HEK293 (cell line): ENCODE results near the gene ACTG1.

ENCODE experiments used
- CTCF ChIA-PET: fragments of 350-600 bp; formaldehyde crosslinking; extraction: SDS; loops from one replicate; lab custom pipeline; 2021; ENCODE audit warnings: antibody characterized with exemption; lab: Yijun Ruan, JAX
- POLR2A ChIA-PET: fragments of 300-600 bp; formaldehyde crosslinking; extraction: SDS; loops from one replicate; lab custom pipeline; 2020; ENCODE audit warnings: antibody characterized with exemption, inconsistent platforms; lab: Yijun Ruan, JAX
- H3K27ac ChIP-seq: fragments of 200-500 bp; sonication (Bioruptor generic); 2 replicates; pipeline ENCODE4 v1.5.1; 2014; ENCODE audit warnings: low read depth, low read length, control low read depth, inconsistent platforms; ENCODE audit errors: extremely low read depth
- H3K36me3 ChIP-seq, 2 experiments: fragments of 200-500 bp in 1 of 2; sonication (Bioruptor generic) in 1 of 2; 1 replicate in 1 of 2; 2 replicates in 1 of 2; pipeline ENCODE4 v1.5.1; 2014 to 2017; ENCODE audit warnings: inconsistent platforms in 2 of 2, low read length in 2 of 2; ENCODE audit not compliant: control insufficient read depth in 2 of 2, insufficient read depth in 1 of 2
- H3K4me1 ChIP-seq: fragments of 200-500 bp; sonication (Bioruptor generic); 2 replicates; pipeline ENCODE4 v1.5.1; 2014; ENCODE audit warnings: mild to moderate bottlenecking, low read length, inconsistent platforms; ENCODE audit not compliant: control insufficient read depth, insufficient read depth
- H3K4me3 ChIP-seq: 2 replicates; pipeline ENCODE4 v1.5.1; 2011; ENCODE audit warnings: low read depth, mild to moderate bottlenecking, control low read depth, low read length, moderate library complexity
- H3K9me3 ChIP-seq: fragments of 200-500 bp; sonication (Bioruptor generic); 2 replicates; pipeline ENCODE4 v1.5.1; 2014; ENCODE audit warnings: low read depth, low read length, inconsistent platforms; ENCODE audit not compliant: control insufficient read depth, insufficient read depth
- GLIS1 ChIP-seq: fragments of 450-650 bp; formaldehyde crosslinking; IDR thresholded peaks from 2 replicates; pipeline ENCODE4 v1.5.1; 2016; ENCODE audit warnings: missing biosample characterization, missing genetic modification characterization
- HOXD13 ChIP-seq: sonication (generic); formaldehyde crosslinking; IDR thresholded peaks from 2 replicates; pipeline ENCODE4 v1.8.0; 2022; ENCODE audit warnings: missing genetic modification reagents, borderline replicate concordance
- KLF1 ChIP-seq: fragments of 450-650 bp; formaldehyde crosslinking; IDR thresholded peaks from 2 replicates; pipeline ENCODE4 v1.5.1; 2016; ENCODE audit warnings: missing biosample characterization, missing genetic modification characterization
- SCRT2 ChIP-seq: fragments of 450-650 bp; formaldehyde crosslinking; IDR thresholded peaks from 2 replicates; pipeline ENCODE4 v1.5.1; 2016; ENCODE audit warnings: missing biosample characterization, missing genetic modification characterization
- TRIM28 ChIP-seq: IDR thresholded peaks from 2 replicates; pipeline ENCODE4 v1.6.1; 2011; ENCODE audit warnings: low read length, control low read depth, borderline replicate concordance
- ZBTB1 ChIP-seq: fragments of 450-650 bp; formaldehyde crosslinking; IDR thresholded peaks from 2 replicates; pipeline ENCODE4 v1.5.1; 2016; ENCODE audit warnings: missing biosample characterization, missing genetic modification characterization
- ZBTB17 ChIP-seq: fragments of 450-650 bp; formaldehyde crosslinking; IDR thresholded peaks from 2 replicates; pipeline ENCODE4 v1.5.1; 2016; ENCODE audit warnings: missing biosample characterization, missing genetic modification characterization
- ZFP37 ChIP-seq: fragments of 450-650 bp; formaldehyde crosslinking; IDR thresholded peaks from 2 replicates; pipeline ENCODE4 v1.5.1; 2016; ENCODE audit warnings: missing biosample characterization, missing genetic modification characterization
- ZNF16 ChIP-seq: fragments of 450-650 bp; formaldehyde crosslinking; IDR thresholded peaks from 2 replicates; pipeline ENCODE4 v1.5.1; 2016; ENCODE audit warnings: low read depth, missing biosample characterization, missing genetic modification characterization
- ZNF184 ChIP-seq: fragments of 450-650 bp; IDR thresholded peaks from 2 replicates; pipeline ENCODE4 v1.5.1; 2018; ENCODE audit warnings: missing biosample characterization, mild to moderate bottlenecking, missing genetic modification characterization
- ZNF341 ChIP-seq: fragments of 450-650 bp; formaldehyde crosslinking; IDR thresholded peaks from 2 replicates; pipeline ENCODE4; 2016; ENCODE audit warnings: low read depth, missing biosample characterization, missing genetic modification characterization
- ZNF366 ChIP-seq: fragments of 450-650 bp; formaldehyde crosslinking; conservative IDR thresholded peaks from 2 replicates; pipeline ENCODE4 v1.5.1; 2016; ENCODE audit warnings: missing biosample characterization, missing genetic modification characterization
- ZNF596 ChIP-seq: fragments of 450-650 bp; IDR thresholded peaks from 2 replicates; pipeline ENCODE4 v1.5.0; 2018; ENCODE audit warnings: missing biosample characterization, mild to moderate bottlenecking, missing genetic modification characterization, moderate library complexity
- ZNF600 ChIP-seq: fragments of 450-650 bp; formaldehyde crosslinking; IDR thresholded peaks from 2 replicates; pipeline ENCODE4 v1.5.1; 2016; ENCODE audit warnings: missing biosample characterization, missing genetic modification characterization
- TF ChIP-seq, protein P1 (sequence below): fragments of 450-650 bp; IDR thresholded peaks from 2 replicates; pipeline ENCODE4 v1.5.1; 2018; ENCODE audit warnings: missing biosample characterization, mild to moderate bottlenecking, missing genetic modification characterization
- TF ChIP-seq, protein P2 (sequence below): fragments of 450-650 bp; IDR thresholded peaks from 2 replicates; pipeline ENCODE4 v1.5.1; 2018; ENCODE audit warnings: missing biosample characterization, missing genetic modification characterization
- TF ChIP-seq, protein P3 (sequence below): fragments of 450-650 bp; formaldehyde crosslinking; IDR thresholded peaks from 2 replicates; pipeline ENCODE4 v1.5.1; 2016; ENCODE audit warnings: missing biosample characterization, missing genetic modification characterization
- TF ChIP-seq, protein P4 (sequence below): fragments of 450-650 bp; formaldehyde crosslinking; IDR thresholded peaks from 2 replicates; pipeline ENCODE4 v1.5.1; 2017; ENCODE audit warnings: missing biosample characterization, missing genetic modification characterization
- TF ChIP-seq, protein P5 (sequence below): fragments of 450-650 bp; formaldehyde crosslinking; IDR thresholded peaks from 2 replicates; pipeline ENCODE4 v1.5.1; 2016; ENCODE audit warnings: missing biosample characterization, missing genetic modification characterization
- TF ChIP-seq, protein P6 (sequence below): fragments of 450-650 bp; formaldehyde crosslinking; IDR thresholded peaks from 2 replicates; pipeline ENCODE4 v1.5.1; 2016; ENCODE audit warnings: missing biosample characterization, missing genetic modification characterization, borderline replicate concordance
- TF ChIP-seq, protein P7 (sequence below): fragments of 450-650 bp; formaldehyde crosslinking; IDR thresholded peaks from 2 replicates; pipeline ENCODE4 v1.5.1; 2016; ENCODE audit warnings: missing biosample characterization, missing genetic modification characterization

Gene ACTG1

DNA sequence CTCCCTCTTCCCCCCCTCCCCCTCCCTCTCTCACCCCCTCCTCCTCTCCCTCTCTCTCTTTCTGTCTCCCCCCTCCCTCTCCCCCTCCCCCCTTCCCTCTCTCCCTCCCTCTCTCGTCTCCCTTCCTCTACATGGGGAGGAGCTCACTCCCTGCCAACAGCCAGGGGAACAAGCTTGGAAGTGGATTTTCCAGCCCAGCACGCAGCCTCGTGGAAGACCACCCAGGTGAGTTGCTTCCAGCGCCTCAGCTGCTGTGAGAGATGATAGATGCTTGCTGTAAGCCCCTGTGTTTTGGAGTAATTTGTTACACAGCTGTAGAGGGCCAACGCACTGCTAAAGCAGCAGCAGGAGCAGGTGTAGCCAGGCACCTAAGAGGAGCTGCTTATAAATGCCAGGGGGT lies 20.8 kb downstream of the ACTG1 start:
- ChIA-PET CTCF (interaction anchor here (0.6 kb wide), 1 partner anchor 110 kb away, joined by 3 read pairs; no protein-coding TSS in a partner anchor), POLR2A (interaction anchor here (0.5 to 2.9 kb wide), 11 partner anchors 9 to 272 kb away, joined by 3 to 24 read pairs (median 3); partner anchors contain the start of genes ACTG1, BAHCC1, CEP131 and FAAP100)
- Histone ChIP-seq H3K9me3 (no peaks in the 10 kb centered on the region), H3K27ac (no peak overlapping the region), H3K4me3 (no peak overlapping the region), H3K4me1 (peaks cover 11% of the 10 kb centered on the region), H3K36me3 (no peaks in the 10 kb centered on the region)
- TF ChIP-seq ZFP37 = no peak
- TF ChIP-seq ZNF341 (tag by site-specific recombination) = peak; percentile 76
- 0 out of 2 replicates have a peak, but pooled peaks have one; percentile 8 for TF ChIP-seq GLIS1 (tag by site-specific recombination)

DNA sequence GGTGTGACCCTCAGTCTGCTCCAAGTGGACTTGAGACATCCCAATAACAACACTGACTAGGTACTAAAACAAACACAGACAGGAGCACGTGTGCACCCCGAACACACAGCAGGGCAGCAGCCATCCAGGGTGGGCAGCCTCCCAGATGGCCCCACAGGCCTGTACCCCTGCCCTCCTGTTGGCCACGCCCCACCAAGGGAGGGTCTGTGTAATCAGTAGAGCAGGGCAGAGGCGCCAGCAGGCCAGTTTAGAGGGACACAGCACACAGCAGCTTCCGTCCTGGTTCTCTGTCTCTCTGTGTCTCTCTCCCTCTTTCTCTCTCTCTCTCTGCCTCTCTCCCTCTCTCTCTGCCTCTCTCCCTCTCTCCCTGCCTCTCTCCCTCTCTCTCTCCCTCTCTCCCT lies 21.4 kb downstream of the ACTG1 start:
- ChIA-PET CTCF (no interaction called here), POLR2A (interaction anchor here (0.9 to 4.1 kb wide), 6 partner anchors 9 to 21 kb away, joined by 3 to 27 read pairs (median 14); partner anchors contain the start of gene ACTG1)
- H3K36me3 ChIP-seq = no peaks in the 10 kb centered on the region
- H3K4me3 ChIP-seq = no peak overlapping the region
- H3K9me3 ChIP-seq = no peaks in the 10 kb centered on the region
- H3K27ac ChIP-seq = no peak overlapping the region
- peaks cover 11% of the 10 kb centered on the region for H3K4me1 ChIP-seq
- TF ChIP-seq ZNF366 (tag by site-specific recombination) (0 out of 2 replicates have a peak, but pooled peaks have one; percentile 16), ZNF16 (no peak), SCRT2 (tag by site-specific recombination) (no peak), KLF1 (tag by site-specific recombination) (peak; percentile 90), ZNF596 (tag by site-specific recombination) (peak; percentile 75), ZNF184 (tag by site-specific recombination) (no peak), ZBTB1 (tag by site-specific recombination) (no peak), HOXD13 (no peak), ZNF600 (0 out of 2 replicates have a peak, but pooled peaks have one; percentile 22), GLIS1 (tag by site-specific recombination) (peak; percentile 99), TRIM28 (no peak), ZBTB17 (tag by site-specific recombination) (0 out of 2 replicates have a peak, but pooled peaks have one; percentile 10)
- TF ChIP-seq, protein P1, sequence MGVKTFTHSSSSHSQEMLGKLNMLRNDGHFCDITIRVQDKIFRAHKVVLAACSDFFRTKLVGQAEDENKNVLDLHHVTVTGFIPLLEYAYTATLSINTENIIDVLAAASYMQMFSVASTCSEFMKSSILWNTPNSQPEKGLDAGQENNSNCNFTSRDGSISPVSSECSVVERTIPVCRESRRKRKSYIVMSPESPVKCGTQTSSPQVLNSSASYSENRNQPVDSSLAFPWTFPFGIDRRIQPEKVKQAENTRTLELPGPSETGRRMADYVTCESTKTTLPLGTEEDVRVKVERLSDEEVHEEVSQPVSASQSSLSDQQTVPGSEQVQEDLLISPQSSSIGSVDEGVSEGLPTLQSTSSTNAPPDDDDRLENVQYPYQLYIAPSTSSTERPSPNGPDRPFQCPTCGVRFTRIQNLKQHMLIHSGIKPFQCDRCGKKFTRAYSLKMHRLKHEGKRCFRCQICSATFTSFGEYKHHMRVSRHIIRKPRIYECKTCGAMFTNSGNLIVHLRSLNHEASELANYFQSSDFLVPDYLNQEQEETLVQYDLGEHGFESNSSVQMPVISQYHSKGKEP (tag by site-specific recombination) = no peak
- TF ChIP-seq, protein P2, sequence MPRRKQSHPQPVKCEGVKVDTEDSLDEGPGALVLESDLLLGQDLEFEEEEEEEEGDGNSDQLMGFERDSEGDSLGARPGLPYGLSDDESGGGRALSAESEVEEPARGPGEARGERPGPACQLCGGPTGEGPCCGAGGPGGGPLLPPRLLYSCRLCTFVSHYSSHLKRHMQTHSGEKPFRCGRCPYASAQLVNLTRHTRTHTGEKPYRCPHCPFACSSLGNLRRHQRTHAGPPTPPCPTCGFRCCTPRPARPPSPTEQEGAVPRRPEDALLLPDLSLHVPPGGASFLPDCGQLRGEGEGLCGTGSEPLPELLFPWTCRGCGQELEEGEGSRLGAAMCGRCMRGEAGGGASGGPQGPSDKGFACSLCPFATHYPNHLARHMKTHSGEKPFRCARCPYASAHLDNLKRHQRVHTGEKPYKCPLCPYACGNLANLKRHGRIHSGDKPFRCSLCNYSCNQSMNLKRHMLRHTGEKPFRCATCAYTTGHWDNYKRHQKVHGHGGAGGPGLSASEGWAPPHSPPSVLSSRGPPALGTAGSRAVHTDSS (tag by site-specific recombination) = no peak
- TF ChIP-seq, protein P3, sequence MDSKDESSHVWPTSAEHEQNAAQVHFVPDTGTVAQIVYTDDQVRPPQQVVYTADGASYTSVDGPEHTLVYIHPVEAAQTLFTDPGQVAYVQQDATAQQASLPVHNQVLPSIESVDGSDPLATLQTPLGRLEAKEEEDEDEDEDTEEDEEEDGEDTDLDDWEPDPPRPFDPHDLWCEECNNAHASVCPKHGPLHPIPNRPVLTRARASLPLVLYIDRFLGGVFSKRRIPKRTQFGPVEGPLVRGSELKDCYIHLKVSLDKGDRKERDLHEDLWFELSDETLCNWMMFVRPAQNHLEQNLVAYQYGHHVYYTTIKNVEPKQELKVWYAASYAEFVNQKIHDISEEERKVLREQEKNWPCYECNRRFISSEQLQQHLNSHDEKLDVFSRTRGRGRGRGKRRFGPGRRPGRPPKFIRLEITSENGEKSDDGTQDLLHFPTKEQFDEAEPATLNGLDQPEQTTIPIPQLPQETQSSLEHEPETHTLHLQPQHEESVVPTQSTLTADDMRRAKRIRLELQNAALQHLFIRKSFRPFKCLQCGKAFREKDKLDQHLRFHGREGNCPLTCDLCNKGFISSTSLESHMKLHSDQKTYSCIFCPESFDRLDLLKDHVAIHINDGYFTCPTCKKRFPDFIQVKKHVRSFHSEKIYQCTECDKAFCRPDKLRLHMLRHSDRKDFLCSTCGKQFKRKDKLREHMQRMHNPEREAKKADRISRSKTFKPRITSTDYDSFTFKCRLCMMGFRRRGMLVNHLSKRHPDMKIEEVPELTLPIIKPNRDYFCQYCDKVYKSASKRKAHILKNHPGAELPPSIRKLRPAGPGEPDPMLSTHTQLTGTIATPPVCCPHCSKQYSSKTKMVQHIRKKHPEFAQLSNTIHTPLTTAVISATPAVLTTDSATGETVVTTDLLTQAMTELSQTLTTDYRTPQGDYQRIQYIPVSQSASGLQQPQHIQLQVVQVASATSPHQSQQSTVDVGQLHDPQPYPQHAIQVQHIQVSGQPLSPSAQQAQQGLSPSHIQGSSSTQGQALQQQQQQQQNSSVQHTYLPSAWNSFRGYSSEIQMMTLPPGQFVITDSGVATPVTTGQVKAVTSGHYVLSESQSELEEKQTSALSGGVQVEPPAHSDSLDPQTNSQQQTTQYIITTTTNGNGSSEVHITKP (tag by site-specific recombination) = peak; percentile 84
- TF ChIP-seq, protein P4, sequence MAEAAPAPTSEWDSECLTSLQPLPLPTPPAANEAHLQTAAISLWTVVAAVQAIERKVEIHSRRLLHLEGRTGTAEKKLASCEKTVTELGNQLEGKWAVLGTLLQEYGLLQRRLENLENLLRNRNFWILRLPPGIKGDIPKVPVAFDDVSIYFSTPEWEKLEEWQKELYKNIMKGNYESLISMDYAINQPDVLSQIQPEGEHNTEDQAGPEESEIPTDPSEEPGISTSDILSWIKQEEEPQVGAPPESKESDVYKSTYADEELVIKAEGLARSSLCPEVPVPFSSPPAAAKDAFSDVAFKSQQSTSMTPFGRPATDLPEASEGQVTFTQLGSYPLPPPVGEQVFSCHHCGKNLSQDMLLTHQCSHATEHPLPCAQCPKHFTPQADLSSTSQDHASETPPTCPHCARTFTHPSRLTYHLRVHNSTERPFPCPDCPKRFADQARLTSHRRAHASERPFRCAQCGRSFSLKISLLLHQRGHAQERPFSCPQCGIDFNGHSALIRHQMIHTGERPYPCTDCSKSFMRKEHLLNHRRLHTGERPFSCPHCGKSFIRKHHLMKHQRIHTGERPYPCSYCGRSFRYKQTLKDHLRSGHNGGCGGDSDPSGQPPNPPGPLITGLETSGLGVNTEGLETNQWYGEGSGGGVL (tag by site-specific recombination) = no peak
- TF ChIP-seq, protein P5, sequence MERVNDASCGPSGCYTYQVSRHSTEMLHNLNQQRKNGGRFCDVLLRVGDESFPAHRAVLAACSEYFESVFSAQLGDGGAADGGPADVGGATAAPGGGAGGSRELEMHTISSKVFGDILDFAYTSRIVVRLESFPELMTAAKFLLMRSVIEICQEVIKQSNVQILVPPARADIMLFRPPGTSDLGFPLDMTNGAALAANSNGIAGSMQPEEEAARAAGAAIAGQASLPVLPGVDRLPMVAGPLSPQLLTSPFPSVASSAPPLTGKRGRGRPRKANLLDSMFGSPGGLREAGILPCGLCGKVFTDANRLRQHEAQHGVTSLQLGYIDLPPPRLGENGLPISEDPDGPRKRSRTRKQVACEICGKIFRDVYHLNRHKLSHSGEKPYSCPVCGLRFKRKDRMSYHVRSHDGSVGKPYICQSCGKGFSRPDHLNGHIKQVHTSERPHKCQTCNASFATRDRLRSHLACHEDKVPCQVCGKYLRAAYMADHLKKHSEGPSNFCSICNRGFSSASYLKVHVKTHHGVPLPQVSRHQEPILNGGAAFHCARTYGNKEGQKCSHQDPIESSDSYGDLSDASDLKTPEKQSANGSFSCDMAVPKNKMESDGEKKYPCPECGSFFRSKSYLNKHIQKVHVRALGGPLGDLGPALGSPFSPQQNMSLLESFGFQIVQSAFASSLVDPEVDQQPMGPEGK = peak; percentile 24; the same call in 1 of the 2 replicates
- TF ChIP-seq, protein P6, sequence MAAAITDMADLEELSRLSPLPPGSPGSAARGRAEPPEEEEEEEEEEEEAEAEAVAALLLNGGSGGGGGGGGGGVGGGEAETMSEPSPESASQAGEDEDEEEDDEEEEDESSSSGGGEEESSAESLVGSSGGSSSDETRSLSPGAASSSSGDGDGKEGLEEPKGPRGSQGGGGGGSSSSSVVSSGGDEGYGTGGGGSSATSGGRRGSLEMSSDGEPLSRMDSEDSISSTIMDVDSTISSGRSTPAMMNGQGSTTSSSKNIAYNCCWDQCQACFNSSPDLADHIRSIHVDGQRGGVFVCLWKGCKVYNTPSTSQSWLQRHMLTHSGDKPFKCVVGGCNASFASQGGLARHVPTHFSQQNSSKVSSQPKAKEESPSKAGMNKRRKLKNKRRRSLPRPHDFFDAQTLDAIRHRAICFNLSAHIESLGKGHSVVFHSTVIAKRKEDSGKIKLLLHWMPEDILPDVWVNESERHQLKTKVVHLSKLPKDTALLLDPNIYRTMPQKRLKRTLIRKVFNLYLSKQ = no peak
- TF ChIP-seq, protein P7, sequence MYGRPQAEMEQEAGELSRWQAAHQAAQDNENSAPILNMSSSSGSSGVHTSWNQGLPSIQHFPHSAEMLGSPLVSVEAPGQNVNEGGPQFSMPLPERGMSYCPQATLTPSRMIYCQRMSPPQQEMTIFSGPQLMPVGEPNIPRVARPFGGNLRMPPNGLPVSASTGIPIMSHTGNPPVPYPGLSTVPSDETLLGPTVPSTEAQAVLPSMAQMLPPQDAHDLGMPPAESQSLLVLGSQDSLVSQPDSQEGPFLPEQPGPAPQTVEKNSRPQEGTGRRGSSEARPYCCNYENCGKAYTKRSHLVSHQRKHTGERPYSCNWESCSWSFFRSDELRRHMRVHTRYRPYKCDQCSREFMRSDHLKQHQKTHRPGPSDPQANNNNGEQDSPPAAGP = peak; percentile 93
